ENCODE data around the gene UBXN11. TPM values are rescaled to one million over a fixed set of nuclear protein-coding genes. Genes with fewer than 3 reads are reported as not detected.

Gene UBXN11
- total RNA-seq, 1 experiment from 2014 or later, result 4.0 TPM

- no peak for DNase-seq (ENCODE audit: low read depth)
Measured at GRCh38 chr1:26276432-26276838, 30.0 kb downstream of the UBXN11 start.

GRCh38 chr1:26275580-26276431, 30.6 kb downstream of the UBXN11 start:
- DNase-seq (ENCODE audit: low read depth), result peak; percentile 97

GRCh38 chr1:26274801-26275425, 31.5 kb downstream of the UBXN11 start:
- DNase-seq (ENCODE audit: low read depth), result peak; percentile 70

GRCh38 chr1:26269198-26269550, 37.3 kb downstream of the UBXN11 start:
- no peak for DNase-seq (ENCODE audit: low read depth)

- DNase-seq (ENCODE audit: low read depth), result no peak
Measured at GRCh38 chr1:26268290-26269197, 37.9 kb downstream of the UBXN11 start.

- DNase-seq (ENCODE audit: low read depth), result no peak
Measured at GRCh38 chr1:26265405-26265804, 41.0 kb downstream of the UBXN11 start.

- no peak for DNase-seq (ENCODE audit: low read depth)
Measured at GRCh38 chr1:26263212-26263611, 43.2 kb downstream of the UBXN11 start.

GRCh38 chr1:26259578-26259977, 46.9 kb downstream of the UBXN11 start:
- no peak for DNase-seq (ENCODE audit: low read depth)

- DNase-seq (ENCODE audit: low read depth), result no peak
Measured at GRCh38 chr1:26259005-26259404, 47.4 kb downstream of the UBXN11 start.

GRCh38 chr1:26257222-26257621, 49.2 kb downstream of the UBXN11 start:
- DNase-seq (ENCODE audit: low read depth), result no peak

GRCh38 chr1:26254404-26254803, 52.0 kb downstream of the UBXN11 start:
- no peak for DNase-seq (ENCODE audit: low read depth)

- no peak for DNase-seq (ENCODE audit: low read depth)
Measured at GRCh38 chr1:26252718-26253117, 53.7 kb downstream of the UBXN11 start.

GRCh38 chr1:26239936-26240335, 66.5 kb downstream of the UBXN11 start:
- DNase-seq (ENCODE audit: low read depth), result no peak

GRCh38 chr1:26237230-26237966, 69.0 kb downstream of the UBXN11 start:
- DNase-seq (ENCODE audit: low read depth), result peak; percentile 3

- peak; percentile 29 for DNase-seq (ENCODE audit: low read depth)
Measured at GRCh38 chr1:26234644-26235370, 71.6 kb downstream of the UBXN11 start.

- peak; percentile 96 for DNase-seq (ENCODE audit: low read depth)
Measured at GRCh38 chr1:26233903-26234643, 72.4 kb downstream of the UBXN11 start, which contains the start of gene CEP85. Gene CEP85, plus strand, starts transcription at chr1:26234200. Its CDS starts 5,584 bp downstream, at chr1:26239784.
